Left lobe of liver (tissue), 2 donors: ENCODE data around the gene TRPM7. TPM values are rescaled to one million over a fixed set of nuclear protein-coding genes. Genes with fewer than 3 reads are reported as not detected.
A peak's percentile ranks its signal among the peaks of the same experiment; 100 is the strongest.
"Not testable (repeated sequence)": the region's sequence is repeated elsewhere in the genome, so short reads cannot be mapped to it uniquely, and the experiment has no call there.

ENCODE experiments used
- ATAC-seq: fragments of 200-7000 bp; cut with Tn5 transposase; one replicate; pipeline ENCODE4 v1.9.1; 2020; ENCODE audit warnings: mild to moderate bottlenecking, moderate library complexity
- DNase-seq: peaks from one replicate; pipeline ENCODE4 v3.0.0-alpha.2; 2020; ENCODE audit warnings: low spot score
- total RNA-seq: library from RNA; stranded (reverse); gene quantifications from one replicate; pipeline ENCODE4 v1.2.1, GENCODE V29; 2021
- donor health status: DM: no; HTN: no; CAD: no; lungs with moderate emphysema.
- donor health status: DM: no; HTN: yes; CAD: no.

Gene TRPM7, protein sequence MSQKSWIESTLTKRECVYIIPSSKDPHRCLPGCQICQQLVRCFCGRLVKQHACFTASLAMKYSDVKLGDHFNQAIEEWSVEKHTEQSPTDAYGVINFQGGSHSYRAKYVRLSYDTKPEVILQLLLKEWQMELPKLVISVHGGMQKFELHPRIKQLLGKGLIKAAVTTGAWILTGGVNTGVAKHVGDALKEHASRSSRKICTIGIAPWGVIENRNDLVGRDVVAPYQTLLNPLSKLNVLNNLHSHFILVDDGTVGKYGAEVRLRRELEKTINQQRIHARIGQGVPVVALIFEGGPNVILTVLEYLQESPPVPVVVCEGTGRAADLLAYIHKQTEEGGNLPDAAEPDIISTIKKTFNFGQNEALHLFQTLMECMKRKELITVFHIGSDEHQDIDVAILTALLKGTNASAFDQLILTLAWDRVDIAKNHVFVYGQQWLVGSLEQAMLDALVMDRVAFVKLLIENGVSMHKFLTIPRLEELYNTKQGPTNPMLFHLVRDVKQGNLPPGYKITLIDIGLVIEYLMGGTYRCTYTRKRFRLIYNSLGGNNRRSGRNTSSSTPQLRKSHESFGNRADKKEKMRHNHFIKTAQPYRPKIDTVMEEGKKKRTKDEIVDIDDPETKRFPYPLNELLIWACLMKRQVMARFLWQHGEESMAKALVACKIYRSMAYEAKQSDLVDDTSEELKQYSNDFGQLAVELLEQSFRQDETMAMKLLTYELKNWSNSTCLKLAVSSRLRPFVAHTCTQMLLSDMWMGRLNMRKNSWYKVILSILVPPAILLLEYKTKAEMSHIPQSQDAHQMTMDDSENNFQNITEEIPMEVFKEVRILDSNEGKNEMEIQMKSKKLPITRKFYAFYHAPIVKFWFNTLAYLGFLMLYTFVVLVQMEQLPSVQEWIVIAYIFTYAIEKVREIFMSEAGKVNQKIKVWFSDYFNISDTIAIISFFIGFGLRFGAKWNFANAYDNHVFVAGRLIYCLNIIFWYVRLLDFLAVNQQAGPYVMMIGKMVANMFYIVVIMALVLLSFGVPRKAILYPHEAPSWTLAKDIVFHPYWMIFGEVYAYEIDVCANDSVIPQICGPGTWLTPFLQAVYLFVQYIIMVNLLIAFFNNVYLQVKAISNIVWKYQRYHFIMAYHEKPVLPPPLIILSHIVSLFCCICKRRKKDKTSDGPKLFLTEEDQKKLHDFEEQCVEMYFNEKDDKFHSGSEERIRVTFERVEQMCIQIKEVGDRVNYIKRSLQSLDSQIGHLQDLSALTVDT (N-terminal part only)
- 21.6 TPM for total RNA-seq

- peak; percentile 86 for ATAC-seq
- peak; percentile 94 for DNase-seq
These were observed at the start of gene TRPM7 for GRCh38 chr15:50686469-50687301. Gene TRPM7, minus strand, starts transcription at chr15:50686797. Its CDS starts 264 bp downstream, at chr15:50686533.

GRCh38 chr15:50735156-50735555 lies 48.6 kb upstream of the TRPM7 start:
- DNase-seq (no peak), ATAC-seq (no peak)

GRCh38 chr15:50726315-50726714 lies 39.7 kb upstream of the TRPM7 start:
- ATAC-seq = peak; percentile 66
- DNase-seq = no peak

DNA sequence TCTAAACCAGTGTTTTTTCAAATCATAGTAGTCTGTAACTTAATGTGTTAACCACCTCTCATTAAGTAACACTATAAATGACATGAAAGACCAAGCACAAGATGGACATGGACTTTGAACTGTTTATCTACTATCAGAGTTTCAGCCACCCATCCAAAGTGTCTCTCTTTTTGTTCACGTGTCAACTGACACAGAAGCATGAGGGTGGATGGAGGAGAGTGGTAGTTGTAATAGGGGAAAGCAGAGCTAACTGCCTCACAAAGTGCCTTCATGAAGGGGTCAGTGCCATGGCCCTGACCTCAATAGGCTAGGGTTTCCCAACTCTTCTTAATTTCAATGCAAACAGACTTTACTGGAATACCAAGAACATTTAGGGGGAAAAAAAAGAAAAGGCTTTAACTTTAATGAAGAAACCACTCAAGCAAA lies 32.1 kb upstream of the TRPM7 start:
- ATAC-seq (peak; percentile 97), DNase-seq (peak; percentile 77)

DNA sequence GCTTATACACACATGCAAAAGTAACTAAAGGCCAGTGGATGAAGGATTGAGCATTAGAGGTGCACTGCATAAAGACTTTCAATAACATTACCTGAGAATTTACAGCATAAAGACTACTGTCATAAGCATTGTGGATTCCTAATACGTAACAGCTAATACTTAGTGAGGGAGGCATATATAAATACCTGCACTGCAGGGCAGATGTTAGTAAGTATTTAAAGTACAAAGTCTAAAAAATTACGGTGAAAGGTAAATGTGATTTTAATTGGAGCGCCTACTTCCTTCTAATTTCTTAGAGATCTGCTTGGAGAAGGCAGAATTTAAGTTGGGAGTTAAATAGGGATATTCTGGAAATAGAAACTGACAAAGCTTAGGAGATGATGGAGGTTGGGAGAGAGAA lies 25.4 kb upstream of the TRPM7 start:
- DNase-seq = no peak
- peak; percentile 14 for ATAC-seq

- ATAC-seq (no peak), DNase-seq (no peak)
These were observed 24.0 kb upstream of the TRPM7 start for GRCh38 chr15:50710585-50710984.

DNA sequence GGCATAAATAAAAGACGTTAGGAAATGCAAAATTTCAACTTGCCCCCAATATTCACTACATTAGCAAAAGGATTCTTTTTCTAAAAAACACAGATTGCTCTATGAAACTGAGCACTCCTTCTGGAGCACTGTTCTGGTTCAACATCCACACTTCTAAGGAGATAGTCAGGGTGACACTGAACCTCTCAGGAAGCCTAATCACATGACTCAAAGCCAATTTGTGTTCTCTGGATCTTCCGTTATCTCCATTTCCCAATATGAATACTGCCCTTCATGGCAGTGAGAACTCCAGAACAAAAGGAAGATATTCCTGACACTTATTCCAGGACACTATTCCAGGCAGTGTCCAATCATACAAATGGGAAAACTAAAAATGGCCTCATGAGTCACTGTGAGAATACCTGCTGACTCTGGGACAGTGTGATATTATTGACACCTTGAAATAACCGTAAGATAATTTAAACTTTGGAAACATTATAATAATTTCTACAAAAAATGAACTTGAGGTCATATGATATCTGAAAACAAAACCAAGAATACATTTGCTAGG lies 21.4 kb upstream of the TRPM7 start:
- DNase-seq = no peak
- ATAC-seq = no peak

- no peak for ATAC-seq
- no peak for DNase-seq
These were observed 16.3 kb upstream of the TRPM7 start for GRCh38 chr15:50702762-50703334.

DNA sequence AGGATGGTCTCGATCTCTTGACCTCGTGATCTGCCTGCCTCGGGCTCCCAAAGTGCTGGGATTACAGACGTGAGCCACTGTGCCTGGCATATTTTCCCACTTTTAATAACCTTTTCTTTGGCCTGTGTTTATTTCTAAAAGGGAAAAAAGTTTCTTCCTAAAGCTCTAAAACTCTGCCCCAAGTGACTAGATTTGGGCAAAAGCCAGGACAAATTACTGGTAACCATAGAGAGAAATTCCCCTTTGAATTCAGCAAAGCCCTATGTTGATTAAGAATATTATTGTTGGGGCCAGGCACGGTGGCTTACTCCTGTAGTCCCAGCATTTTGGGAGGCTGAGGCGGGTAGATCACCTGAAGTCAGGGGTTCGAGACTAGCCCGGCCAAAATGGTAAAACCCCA lies 11.5 kb upstream of the TRPM7 start:
- ATAC-seq (no peak), DNase-seq (no peak)

GRCh38 chr15:50697109-50697797 lies 10.7 kb upstream of the TRPM7 start:
- no peak for DNase-seq
- ATAC-seq = peak; percentile 85

GRCh38 chr15:50694634-50695165 lies 8.1 kb upstream of the TRPM7 start:
- not testable (repeated sequence) for ATAC-seq, DNase-seq

- DNase-seq (no peak), ATAC-seq (peak; percentile 50)
These were observed 805 bp upstream of the TRPM7 start for GRCh38 chr15:50687302-50687902.

GRCh38 chr15:50685976-50686468 lies 575 bp downstream of the TRPM7 start:
- peak; percentile 62 for ATAC-seq

GRCh38 chr15:50685191-50685975 lies 1.2 kb downstream of the TRPM7 start:
- no peak for DNase-seq
- ATAC-seq = no peak

More at GRCh38 chr15:50685976-50686468, 575 bp downstream of the TRPM7 start:
- peak; percentile 67 for DNase-seq

GRCh38 chr15:50681467-50681866 lies 5.1 kb downstream of the TRPM7 start:
- DNase-seq (no peak), ATAC-seq (no peak)

DNA sequence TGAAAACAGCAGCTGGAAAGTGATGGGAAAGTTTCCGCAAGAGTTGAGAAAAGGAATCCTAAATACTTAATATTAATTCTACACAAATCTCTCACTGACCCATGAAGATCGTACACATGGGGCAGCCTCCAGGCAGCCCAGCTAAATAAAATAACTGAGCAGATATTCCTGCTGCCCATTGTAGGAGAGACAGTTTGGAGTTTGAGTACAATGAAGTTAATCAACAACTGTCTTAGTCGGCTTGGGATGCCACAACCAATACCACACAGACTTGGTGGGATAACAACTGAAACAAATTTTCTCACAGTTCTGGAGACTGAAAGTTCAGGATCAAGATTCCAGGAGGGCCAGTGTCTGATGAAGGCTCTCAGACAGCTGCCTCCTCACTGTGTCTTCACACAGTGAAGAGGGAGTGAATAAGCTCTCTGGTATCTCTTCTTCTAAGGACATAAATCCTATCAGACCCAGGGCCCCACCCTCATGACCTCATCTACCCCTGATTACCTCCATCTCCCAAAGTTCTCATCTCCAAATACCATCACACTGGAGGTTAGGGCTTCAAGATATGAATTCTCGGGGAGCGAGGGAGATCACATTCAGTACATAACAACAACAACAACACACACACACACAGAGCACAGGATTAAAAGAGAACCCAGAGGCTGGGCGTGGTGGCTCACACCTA lies 9.7 kb downstream of the TRPM7 start:
- DNase-seq (no peak), ATAC-seq (peak; percentile 37)
